Stimulated activated CD4-positive, alpha-beta T cell treated with anti-CD3 and anti-CD28 coated beads, TNF-alpha, amount 100 ng/mL, for 1 hour (primary cell): ENCODE results near the gene EEA1.
"Not testable (repeated sequence)": the region's sequence is repeated elsewhere in the genome, so short reads cannot be mapped to it uniquely, and the experiment has no call there.

Experiments used
- DNase-seq, 3 donors: peaks; one replicate each; pipeline ENCODE4 v3.0.0-alpha.2; 2020; ENCODE audit warnings: low read depth in 3 of 3, low spot score in 1 of 3

The EEA1 gene

GRCh38 chr12:92928962-92929915 lies at the start of gene EEA1:
Gene EEA1, minus strand, starts transcription at chr12:92929295. Its CDS starts 229 bp downstream, at chr12:92929066.
- DNase-seq = peak; percentile 91 to 94 (median 92)

DNA sequence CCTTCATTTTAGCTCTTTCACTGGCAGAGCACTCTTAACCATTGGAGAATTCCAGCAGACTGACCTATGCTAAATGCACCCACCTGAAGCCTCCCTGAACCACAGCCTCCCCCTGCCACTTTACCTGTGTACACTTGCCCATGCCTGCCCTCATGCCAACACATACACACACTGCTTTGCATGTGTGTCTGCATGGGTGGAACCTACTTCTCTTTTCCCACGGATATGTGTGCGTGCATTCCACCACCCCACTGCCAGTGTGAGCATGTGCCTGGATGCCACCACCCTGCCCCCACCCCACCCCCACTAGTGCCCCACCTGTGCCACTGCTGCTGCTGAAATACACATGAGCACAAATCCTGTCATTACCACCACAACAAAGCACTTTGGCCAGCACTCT lies 49.5 kb upstream of the EEA1 start:
- DNase-seq = no peak

DNA sequence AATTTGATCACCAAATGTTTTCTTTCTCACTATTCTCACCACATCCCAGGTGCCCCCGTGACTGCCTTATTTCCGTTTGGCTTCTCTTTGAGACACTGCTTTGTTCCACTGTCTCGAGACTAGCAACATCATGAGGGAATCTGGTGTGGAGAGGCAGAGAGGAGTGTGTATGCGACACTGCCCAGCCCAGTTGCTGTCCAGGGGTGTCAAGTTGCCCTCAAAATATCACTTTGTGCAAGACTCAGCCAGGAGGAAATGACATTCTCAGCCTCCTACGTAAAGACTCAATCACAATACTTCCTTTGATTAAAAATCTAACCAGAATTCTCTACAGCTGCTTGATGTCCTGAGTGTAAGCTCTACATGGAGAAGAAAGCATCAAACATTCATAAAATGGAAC lies 48.2 kb upstream of the EEA1 start:
- no peak for DNase-seq

DNA sequence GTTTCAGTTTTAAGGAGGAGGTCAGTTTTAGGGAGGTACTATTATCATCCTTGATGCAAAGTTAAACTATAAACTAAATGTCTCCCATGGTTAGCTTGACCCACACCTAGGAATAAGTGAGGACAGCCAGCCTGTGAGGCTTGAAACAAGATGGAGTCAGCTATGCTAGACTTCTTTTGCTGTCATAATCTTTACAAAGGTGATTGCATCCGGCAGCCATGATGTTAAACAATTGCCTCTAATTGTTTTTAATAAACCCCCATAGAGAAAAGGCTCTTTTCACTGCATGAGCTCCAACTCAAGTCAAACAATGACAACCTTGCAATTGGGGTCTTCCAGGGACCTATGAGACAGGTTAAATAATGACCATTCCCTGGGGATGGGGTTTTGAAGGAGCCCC lies 45.7 kb upstream of the EEA1 start:
- no peak for DNase-seq

DNA sequence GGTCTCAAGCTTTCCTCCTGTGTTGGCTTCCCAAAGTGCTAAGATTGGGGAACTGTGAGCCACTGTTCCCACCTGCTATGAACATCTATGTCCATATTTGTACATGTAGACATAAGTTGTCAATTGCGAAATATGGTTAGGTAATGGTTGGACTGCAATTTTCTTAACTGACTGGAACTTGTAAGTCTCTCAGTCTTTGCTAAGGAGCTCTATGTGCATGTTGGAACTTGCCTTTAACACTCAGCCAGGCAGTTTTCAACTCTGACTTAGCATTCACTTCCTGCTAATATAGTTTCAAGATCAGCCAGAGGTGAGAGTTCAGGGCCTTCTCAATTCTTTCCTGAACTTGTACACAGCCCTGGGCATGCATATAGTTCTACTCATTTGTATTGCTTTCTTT lies 44.5 kb upstream of the EEA1 start:
- DNase-seq = no peak

GRCh38 chr12:92971859-92972524 lies 42.9 kb upstream of the EEA1 start:
- no peak for DNase-seq

GRCh38 chr12:92968176-92968813 lies 39.2 kb upstream of the EEA1 start:
- no peak for DNase-seq

- DNase-seq = not testable (repeated sequence)
Observed at GRCh38 chr12:92964378-92964777, 35.3 kb upstream of the EEA1 start.

DNA sequence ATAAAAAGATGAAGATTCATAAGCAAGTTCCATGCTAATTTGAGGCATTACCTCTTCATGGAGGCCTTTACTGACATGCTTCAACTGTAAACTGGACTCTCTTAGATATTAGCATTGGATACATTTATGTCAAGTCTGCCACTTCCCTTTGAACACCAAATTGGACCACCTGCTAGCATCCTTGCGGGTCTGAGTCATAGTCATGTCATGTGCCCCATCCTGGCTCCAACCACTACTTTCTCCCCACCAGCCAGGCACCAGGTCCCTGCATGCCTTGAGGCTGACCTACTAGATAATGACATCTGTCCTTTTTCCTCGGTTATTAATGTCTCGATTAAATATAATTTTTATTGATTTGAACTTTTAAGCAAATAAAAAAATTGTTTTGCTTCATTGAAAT lies 32.9 kb upstream of the EEA1 start:
- no peak for DNase-seq

GRCh38 chr12:92955997-92956663 lies 27.0 kb upstream of the EEA1 start:
- DNase-seq = no peak

- no peak for DNase-seq
Observed at GRCh38 chr12:92953747-92954146, 24.7 kb upstream of the EEA1 start.

GRCh38 chr12:92952394-92952793 lies 23.3 kb upstream of the EEA1 start:
- no peak for DNase-seq

DNA sequence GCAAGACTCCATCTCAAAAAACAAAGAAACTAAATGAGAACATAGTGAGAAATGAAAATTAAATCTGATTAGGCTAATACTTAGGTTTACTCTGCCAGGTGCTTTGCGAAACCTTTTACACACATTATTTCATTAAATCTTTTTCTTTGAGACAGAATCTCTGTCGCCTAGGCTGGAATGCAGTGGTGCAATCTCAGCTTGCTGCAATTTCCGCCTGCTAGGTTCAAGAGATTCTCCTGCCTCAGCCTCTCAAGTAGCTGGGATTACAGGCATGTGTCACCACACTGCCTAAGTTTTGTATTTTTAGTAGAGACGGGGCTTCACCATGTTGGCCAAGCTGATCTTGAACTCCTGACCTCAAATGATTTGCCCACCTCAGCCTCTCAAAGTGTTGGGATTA lies 21.9 kb upstream of the EEA1 start:
- no peak for DNase-seq

GRCh38 chr12:92950011-92950410 lies 20.9 kb upstream of the EEA1 start:
- no peak for DNase-seq

- DNase-seq = no peak
Observed at GRCh38 chr12:92949466-92949865, 20.4 kb upstream of the EEA1 start.

DNA sequence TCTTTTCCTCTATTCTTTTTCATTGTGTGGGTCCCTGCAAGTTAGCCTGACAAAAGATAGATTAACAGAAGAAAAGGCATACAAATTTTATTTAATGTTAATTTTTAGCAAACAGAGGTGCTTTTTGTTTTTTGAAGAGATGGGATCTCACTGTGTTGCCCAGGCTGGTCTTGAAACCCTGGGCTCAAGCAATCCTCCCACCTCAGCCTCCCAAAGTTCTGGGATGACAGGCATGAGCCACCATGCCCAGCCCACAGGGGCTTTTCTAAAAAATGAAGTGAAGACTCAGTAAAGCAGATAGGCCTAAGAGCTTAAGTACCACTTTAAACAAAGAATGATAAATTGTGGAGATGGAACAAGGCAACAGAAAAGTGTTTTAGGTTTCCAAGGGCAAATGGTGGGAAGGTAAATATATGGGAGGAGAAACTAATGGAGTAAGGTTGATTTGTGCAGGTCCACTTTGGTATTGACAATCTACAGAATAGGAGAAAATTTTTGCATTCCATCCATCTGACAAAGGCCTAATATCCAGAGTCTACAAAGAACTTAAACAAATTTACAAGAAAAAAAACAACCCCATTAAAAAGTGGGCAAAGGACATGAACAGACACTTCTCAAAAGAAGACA lies 18.6 kb upstream of the EEA1 start:
- DNase-seq = no peak

DNA sequence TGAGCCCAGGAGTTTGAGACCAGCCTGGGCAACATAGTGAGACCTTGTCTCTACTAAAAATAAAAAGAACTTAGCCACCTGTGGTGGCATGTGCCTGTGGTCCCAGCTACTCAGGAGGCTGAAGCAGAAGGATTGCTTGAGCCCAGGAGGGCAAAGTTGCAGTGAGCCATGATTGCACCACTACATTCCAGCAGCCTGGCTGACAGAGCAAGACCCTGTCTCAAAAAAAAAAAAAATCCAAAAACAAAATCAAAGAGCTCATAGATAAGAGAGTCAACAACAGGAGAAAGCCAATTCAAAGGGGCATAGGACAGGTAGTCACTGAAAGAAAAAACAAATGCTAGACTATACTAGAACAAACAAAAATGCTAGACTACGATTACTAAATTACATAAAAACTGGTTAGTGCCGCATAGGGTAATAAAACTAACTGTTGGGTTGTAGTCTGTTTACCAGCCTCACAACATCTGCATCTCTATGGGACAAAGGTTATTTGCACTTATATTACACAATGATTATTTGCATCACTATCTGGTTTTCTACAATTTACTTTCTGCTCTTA lies 16.6 kb upstream of the EEA1 start:
- no peak for DNase-seq

DNA sequence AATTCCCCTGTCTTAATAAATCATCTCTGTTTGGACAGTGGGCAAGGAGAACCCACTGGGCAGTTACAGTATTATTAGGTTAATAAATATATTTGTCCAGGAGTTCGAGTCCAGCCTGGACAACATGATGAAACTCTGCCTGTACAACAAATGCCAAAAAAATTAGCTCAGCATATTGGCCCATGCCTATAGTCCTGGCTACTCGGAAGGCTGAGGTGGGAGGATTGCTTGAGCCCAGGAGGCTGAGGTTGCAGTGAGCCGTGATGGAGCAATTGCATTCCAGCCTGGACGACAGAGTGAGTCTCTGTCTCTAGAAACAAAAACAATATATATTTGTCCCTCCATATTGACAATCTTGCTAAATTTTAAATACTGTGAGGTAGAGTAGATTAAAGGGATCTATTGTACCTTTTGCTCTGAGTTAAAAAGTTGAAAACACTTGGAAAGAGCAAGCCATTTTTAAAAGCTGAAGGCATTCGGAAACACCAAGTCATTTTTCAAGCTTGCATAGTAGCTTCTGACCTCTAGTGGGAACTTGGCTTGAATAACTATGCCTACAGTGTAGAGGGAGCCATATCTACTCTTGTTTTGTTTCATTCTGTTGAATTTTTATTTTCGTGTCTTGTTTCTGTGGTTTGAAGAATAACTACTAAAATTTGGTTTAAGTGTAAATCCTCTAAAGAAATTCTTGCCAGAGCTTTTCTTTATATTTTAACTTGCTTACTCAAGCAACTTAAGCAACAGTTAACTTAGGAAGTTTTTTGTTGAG lies 14.6 kb upstream of the EEA1 start:
- no peak for DNase-seq

DNA sequence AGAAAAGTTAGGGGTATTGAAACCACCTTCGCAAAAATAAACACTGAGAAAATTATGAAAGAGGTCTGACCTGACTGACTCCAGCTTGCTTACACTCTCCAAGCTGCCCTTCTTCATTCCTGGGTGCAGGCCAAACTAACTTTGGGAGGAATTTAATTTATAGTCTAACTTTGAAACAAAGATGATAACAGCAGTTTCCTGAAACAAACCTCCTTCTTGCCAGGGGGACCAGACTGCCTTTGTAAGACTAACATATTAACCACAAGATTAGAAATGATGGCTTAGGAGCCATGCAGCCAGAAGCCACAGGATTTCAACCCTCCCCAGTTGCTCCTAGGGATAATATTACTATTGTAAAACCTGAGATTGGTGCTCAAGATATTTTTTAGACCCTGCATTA lies 13.8 kb upstream of the EEA1 start:
- DNase-seq = no peak

DNA sequence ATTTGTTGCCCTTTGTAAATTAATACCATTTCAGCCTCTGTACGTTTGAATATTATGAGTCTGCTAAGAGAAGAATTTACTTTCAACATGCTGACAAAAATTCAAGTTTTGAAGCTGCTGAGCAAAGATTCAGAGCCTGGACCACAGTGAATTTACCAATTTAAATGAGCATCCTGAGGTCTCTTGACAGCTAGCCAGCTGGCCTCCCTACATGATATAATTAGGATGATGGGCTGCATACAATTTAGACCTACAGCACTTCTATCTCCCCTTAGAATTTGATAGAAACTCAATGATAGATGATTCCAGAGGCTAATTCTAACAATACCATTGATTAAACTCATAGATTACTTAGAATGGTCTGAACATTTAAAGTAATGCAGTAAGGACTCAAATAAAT lies 10.0 kb upstream of the EEA1 start:
- no peak for DNase-seq
